SH-SY5Y (cell line): ENCODE measurements around the gene TRIM5.

Experiments
- GATA2 ChIP-seq: IDR thresholded peaks from 2 replicates; pipeline ENCODE4 v1.6.1; 2011; ENCODE audit warnings: mild to moderate bottlenecking, low read depth, low read length
- GATA3 ChIP-seq: IDR thresholded peaks from 2 replicates; pipeline ENCODE4 v1.6.1; 2011; ENCODE audit warnings: low read depth, mild to moderate bottlenecking, low read length, moderate library complexity

DNA sequence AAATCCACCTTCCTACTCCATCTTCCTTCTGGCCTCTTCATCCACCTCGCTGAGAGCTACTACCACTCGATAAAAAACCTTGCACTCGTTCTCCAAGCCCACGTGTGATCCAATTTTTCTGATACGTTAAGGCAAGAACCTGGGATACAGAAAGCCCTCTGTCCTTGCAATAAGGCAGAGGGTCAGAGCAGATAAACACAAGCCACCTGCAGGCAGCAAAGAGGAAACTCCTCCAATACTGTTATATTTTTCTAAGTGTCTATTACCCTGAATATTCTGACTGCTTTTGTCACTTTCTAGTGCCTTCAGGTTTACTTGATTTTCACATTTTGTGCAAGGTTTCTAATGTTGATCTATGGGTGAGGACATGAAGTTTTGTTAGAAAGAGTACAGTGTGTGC, 26.6 kb downstream of the TRIM5 start:
- TF ChIP-seq GATA3 (no peak), GATA2 (no peak)
